CD4-positive, alpha-beta memory T cell (primary cell): Measurements from ENCODE around the gene ATP2C1. TPM values are rescaled to one million over a fixed set of nuclear protein-coding genes. Genes with fewer than 3 reads are reported as not detected.
A peak's percentile ranks its signal among the peaks of the same experiment; 100 is the strongest.

Source experiments
- CTCF ChIA-PET: fragments of 350-600 bp; sonication (Branson Sonifier 250); formaldehyde crosslinking; loops from one replicate; lab custom pipeline; 2021; ENCODE audit warnings: inconsistent platforms; ENCODE audit not compliant: partially characterized antibody; lab: Charles Lee
- POLR2A ChIA-PET: fragments of 350-600 bp; sonication (Branson Sonifier 250); formaldehyde crosslinking; loops from one replicate; lab custom pipeline; 2021; ENCODE audit not compliant: partially characterized antibody; lab: Charles Lee
- DNase-seq, 5 donors: peaks; one replicate each; pipeline versions ENCODE4 v3.0.0 to v3.0.0-alpha.2; 2020 to 2022; ENCODE audit warnings: mixed read lengths in 1 of 5
- H3K27ac ChIP-seq: one replicate; pipeline ENCODE4 v1.7.0; 2013; ENCODE audit warnings: low read depth, low read length
- H3K27me3 ChIP-seq: 2 replicates; pipeline ENCODE4 v1.7.0; 2013; ENCODE audit warnings: mild to moderate bottlenecking, low read length, moderate library complexity; ENCODE audit not compliant: insufficient read depth
- H3K36me3 ChIP-seq: 2 replicates; pipeline ENCODE4 v1.7.0; 2013; ENCODE audit warnings: mild to moderate bottlenecking, low read length, moderate library complexity; ENCODE audit not compliant: insufficient read depth
- H3K4me1 ChIP-seq: 2 replicates; pipeline ENCODE4 v1.7.0; 2013; ENCODE audit warnings: mild to moderate bottlenecking, low read length, moderate library complexity; ENCODE audit not compliant: insufficient read depth
- H3K4me3 ChIP-seq, 2 donors: one replicate each; pipeline ENCODE4 v1.7.0; 2013; ENCODE audit warnings: low read length in 2 of 2, mild to moderate bottlenecking in 1 of 2
- H3K9me3 ChIP-seq, 2 donors: one replicate each; pipeline ENCODE4 v1.7.0; 2013; ENCODE audit warnings: low read length in 2 of 2, control low read depth in 1 of 2; ENCODE audit not compliant: control insufficient read depth in 1 of 2
- H3K27ac Mint-ChIP-seq, 7 donors: one replicate each; pipeline ENCODE4 v1.8.0; 2020 to 2021; ENCODE audit warnings: mixed read lengths in 7 of 7, mild to moderate bottlenecking in 6 of 7, inconsistent platforms in 3 of 7, moderate library complexity in 3 of 7
- H3K27me3 Mint-ChIP-seq, 2 donors: one replicate each; pipeline ENCODE4 v1.8.0; 2020 to 2021; ENCODE audit warnings: mixed read lengths in 2 of 2
- H3K36me3 Mint-ChIP-seq, 2 donors: one replicate each; pipeline ENCODE4 v1.8.0; 2020 to 2021; ENCODE audit warnings: mixed read lengths in 2 of 2, inconsistent platforms in 1 of 2, mild to moderate bottlenecking in 1 of 2
- H3K4me1 Mint-ChIP-seq, 4 donors: one replicate each; pipeline ENCODE4 v1.8.0; 2020 to 2021; ENCODE audit warnings: mixed read lengths in 4 of 4, mild to moderate bottlenecking in 1 of 4
- H3K4me3 Mint-ChIP-seq, 8 donors: one replicate each; pipeline ENCODE4 v1.8.0; 2020 to 2021; ENCODE audit warnings: mixed read lengths in 8 of 8, mild to moderate bottlenecking in 7 of 8, moderate library complexity in 6 of 8, inconsistent platforms in 3 of 8
- H3K9me3 Mint-ChIP-seq, 8 donors: one replicate each; pipeline ENCODE4 v1.8.0; 2020 to 2021; ENCODE audit warnings: mixed read lengths in 8 of 8, mild to moderate bottlenecking in 5 of 8, inconsistent platforms in 3 of 8, moderate library complexity in 1 of 8
- intact Hi-C: fragments of 100-400 bp; cut with micrococcal nuclease; formaldehyde crosslinking; loops from one replicate; pipeline ENCODE4 v1.15.1; 2023
- polyA plus RNA-seq, 2 donors: library from polyadenylated mRNA; unstranded; fragments of 300-500 nt; fragmentation: Illumina TruSeq; gene quantifications; one replicate each; pipeline ENCODE4 v1.2.3, GENCODE V29; 2021
- total RNA-seq, 2 experiments: library from RNA; stranded (reverse); gene quantifications; one replicate each; pipeline ENCODE4 v1.2.3, GENCODE V29; 2021

ATP2C1 gene
- total and polyA plus RNA-seq, 4 experiments from 2014 or later: 12.0 to 57.3 (median 34.5) TPM

DNA sequence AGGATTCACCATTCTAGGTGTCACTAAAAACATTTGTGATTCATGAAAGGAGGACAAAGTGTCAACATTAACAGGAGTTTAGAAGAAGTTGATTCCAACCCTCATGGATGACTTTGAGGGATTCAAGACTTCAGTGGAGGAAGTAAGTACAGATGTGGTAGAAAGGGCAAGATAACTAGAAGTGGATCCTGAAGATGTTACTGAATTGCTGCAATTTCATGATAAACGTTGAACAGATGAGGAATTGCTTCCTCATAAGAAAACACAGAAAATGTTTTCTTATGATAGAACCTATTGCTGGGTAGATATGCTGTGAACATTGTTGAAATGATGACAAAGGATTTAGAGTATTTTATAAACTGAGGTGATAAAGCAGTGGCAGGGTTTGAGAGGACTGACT, 23.5 kb upstream of the ATP2C1 start:
- H3K4me1 ChIP-seq: no peaks in the 10 kb centered on the region
- no peak for DNase-seq
- H3K27me3 Mint-ChIP-seq: peaks cover 0 to 3% of the 10 kb centered on the region in 2 donors
- CTCF ChIA-PET: interaction anchor here (0.9 kb wide), 1 partner anchor 24 kb away, joined by 3 read pairs; the partner anchor contains the start of gene ATP2C1
- no peak overlapping the region for H3K4me3 Mint-ChIP-seq
- intact Hi-C loops: no loop called here
- no peaks in the 10 kb centered on the region for H3K9me3 ChIP-seq
- H3K36me3 ChIP-seq: no peaks in the 10 kb centered on the region
- POLR2A ChIA-PET: interaction anchor here (0.6 kb wide), 1 partner anchor 15 kb away, joined by 4 read pairs; no protein-coding TSS in a partner anchor
- H3K4me3 ChIP-seq: no peak overlapping the region
- H3K4me1 Mint-ChIP-seq: no peaks in the 10 kb centered on the region
- no peaks in the 10 kb centered on the region for H3K27me3 ChIP-seq
- no peak overlapping the region for H3K27ac ChIP-seq
- no peak overlapping the region for H3K27ac Mint-ChIP-seq
- peaks cover 0 to 4% (median 0%) of the 10 kb centered on the region in 8 donors for H3K9me3 Mint-ChIP-seq
- no peaks in the 10 kb centered on the region for H3K36me3 Mint-ChIP-seq

DNA sequence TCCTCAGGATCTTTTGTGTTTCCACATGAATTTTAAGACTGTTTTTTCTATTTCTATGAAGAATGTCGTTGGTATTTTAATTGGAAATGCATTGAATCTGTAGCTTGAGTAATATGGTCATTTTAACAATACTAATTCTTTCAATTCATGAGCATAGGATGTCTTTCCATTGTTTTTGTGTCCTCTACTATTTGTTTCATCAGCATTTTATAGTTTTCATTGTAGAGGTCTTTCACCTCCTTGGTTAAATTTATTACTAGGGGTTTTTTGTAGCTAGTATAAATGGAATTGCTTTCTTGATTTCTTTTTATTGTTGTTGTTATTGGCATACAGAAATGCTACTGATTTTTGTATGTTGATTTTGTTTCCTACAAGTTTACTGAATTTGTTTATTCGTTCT, 17.3 kb upstream of the ATP2C1 start:
- H3K27me3 Mint-ChIP-seq: peaks cover 1 to 5% of the 10 kb centered on the region in 2 donors
- DNase-seq: no peak
- no peak overlapping the region for H3K4me3 Mint-ChIP-seq
- Histone ChIP-seq H3K27me3 (no peaks in the 10 kb centered on the region), H3K27ac (no peak overlapping the region), H3K9me3 (peaks cover 0 to 5% of the 10 kb centered on the region in 2 donors), H3K4me3 (no peak overlapping the region), H3K4me1 (no peaks in the 10 kb centered on the region), H3K36me3 (no peaks in the 10 kb centered on the region)
- H3K36me3 Mint-ChIP-seq: peaks cover 7 to 10% of the 10 kb centered on the region in 2 donors
- ChIA-PET CTCF (no interaction called here), POLR2A (no interaction called here)
- no peaks in the 10 kb centered on the region for H3K4me1 Mint-ChIP-seq
- H3K9me3 Mint-ChIP-seq: peaks cover 2 to 45% (median 32%) of the 10 kb centered on the region in 8 donors
- intact Hi-C loops: no loop called here
- H3K27ac Mint-ChIP-seq: no peak overlapping the region

DNA sequence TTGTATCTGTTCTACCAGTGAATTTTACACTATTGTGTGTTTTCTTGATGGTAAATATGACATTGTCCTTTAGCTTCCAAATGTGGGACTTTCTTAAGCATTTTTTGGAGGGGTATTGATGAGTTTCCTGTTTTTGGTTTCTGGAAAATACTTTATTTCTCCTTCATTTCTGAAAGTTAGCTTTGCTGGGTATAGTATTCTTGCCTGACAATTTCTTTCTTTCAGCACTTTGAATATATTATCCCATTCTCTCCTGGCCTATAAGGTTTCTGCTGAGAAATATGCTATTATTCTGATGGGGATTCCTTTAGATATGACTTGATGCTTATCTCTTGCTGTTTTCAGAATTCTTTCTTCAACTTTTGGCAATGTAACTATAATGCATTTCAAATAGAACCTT, 15.4 kb upstream of the ATP2C1 start:
- Mint-ChIP-seq H3K4me1 (no peaks in the 10 kb centered on the region), H3K27ac (no peak overlapping the region), H3K4me3 (peak overlapping the region in 1 of 8 donors; percentile 36), H3K9me3 (peaks cover 2 to 52% (median 38%) of the 10 kb centered on the region in 8 donors), H3K27me3 (peaks cover 3 to 5% of the 10 kb centered on the region in 2 donors), H3K36me3 (peaks cover 7 to 10% of the 10 kb centered on the region in 2 donors)
- no peak for DNase-seq
- Histone ChIP-seq H3K4me3 (no peak overlapping the region), H3K27ac (no peak overlapping the region), H3K4me1 (no peaks in the 10 kb centered on the region), H3K9me3 (peaks cover 0 to 5% of the 10 kb centered on the region in 2 donors), H3K27me3 (no peaks in the 10 kb centered on the region), H3K36me3 (no peaks in the 10 kb centered on the region)
- intact Hi-C loops: no loop called here
- ChIA-PET CTCF (no interaction called here), POLR2A (no interaction called here)

DNA sequence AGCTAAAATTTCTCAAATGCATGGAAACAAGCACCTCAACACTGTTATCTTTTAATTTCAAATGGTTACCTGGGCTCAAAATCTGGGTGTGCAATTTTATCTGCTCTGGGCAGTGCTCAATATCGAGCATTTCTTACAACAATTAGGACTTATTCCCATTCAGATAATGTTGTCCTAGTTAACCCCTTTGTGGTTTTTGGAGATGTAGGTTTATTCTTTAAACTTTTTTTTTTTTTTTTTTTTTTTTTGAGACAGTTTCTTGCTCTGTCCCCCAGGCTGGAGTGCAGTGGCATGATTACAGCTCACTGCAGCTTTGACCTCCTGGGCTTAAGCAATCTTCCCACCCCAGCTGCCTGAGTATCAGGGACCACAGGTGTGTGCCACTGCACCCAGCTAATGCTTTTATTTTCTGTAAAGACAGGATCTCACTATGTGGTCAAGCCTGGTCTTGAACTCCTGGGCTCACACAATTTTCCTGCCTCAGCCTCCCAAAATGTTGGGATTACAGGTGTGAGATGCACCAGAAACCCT, 4.4 kb upstream of the ATP2C1 start:
- H3K27me3 Mint-ChIP-seq: peaks cover 3 to 6% of the 10 kb centered on the region in 2 donors
- DNase-seq: no peak
- H3K27me3 ChIP-seq: no peaks in the 10 kb centered on the region
- peaks cover 5% of the 10 kb centered on the region for H3K4me1 ChIP-seq
- intact Hi-C loops: no loop called here
- CTCF ChIA-PET: interaction anchor here (0.7 to 3.7 kb wide), 2 partner anchors 39 to 130 kb away, joined by 4 to 13 read pairs; no protein-coding TSS in a partner anchor
- peaks cover 0 to 6% of the 10 kb centered on the region in 2 donors for H3K36me3 Mint-ChIP-seq
- peaks cover 1 to 14% (median 5%) of the 10 kb centered on the region in 8 donors for H3K9me3 Mint-ChIP-seq
- peaks cover 2 to 13% (median 4%) of the 10 kb centered on the region in 4 donors for H3K4me1 Mint-ChIP-seq
- no peak overlapping the region for H3K4me3 Mint-ChIP-seq
- POLR2A ChIA-PET: no interaction called here
- no peaks in the 10 kb centered on the region for H3K9me3 ChIP-seq
- H3K4me3 ChIP-seq: no peak overlapping the region
- H3K36me3 ChIP-seq: no peaks in the 10 kb centered on the region
- no peak overlapping the region for H3K27ac Mint-ChIP-seq
- no peak overlapping the region for H3K27ac ChIP-seq

DNA sequence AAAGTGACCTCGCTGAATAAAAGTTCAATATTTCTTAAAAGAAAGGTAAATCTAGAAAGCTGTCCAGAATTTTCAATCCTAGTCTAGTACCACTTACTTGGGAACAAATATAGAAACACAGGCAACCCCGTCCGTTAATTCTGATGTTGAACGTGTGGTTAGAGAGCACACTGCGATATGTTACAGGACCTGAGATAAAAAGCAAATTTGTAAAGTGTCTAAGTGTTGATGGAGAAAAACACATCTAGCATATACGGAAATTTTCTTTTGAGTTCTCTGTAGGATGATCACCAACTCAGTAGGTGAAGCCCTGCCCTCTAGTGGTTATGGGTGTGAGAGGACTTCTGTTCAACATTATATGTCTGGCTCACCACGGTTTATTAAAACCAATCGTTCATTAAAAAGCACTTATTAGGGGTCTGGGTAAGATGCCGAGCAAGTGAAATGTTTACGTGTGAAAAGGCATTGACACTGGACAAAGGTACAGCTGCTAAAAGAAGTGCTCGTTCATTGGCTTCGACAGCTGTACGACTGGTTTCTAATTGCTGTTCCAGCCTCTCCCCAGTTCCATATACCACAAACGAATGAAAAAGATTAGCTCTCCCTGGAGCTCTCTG, 1.0 kb upstream of the ATP2C1 start:
- Histone ChIP-seq H3K9me3 (no peaks in the 10 kb centered on the region), H3K27ac (peak overlapping the region; percentile 99), H3K4me1 (peaks cover 29% of the 10 kb centered on the region), H3K27me3 (no peaks in the 10 kb centered on the region), H3K4me3 (peak overlapping the region; percentile 79 to 99), H3K36me3 (no peaks in the 10 kb centered on the region)
- Mint-ChIP-seq H3K4me3 (peak overlapping the region; percentile 95 to 99 (median 98)), H3K9me3 (peaks cover 0 to 1% (median 0%) of the 10 kb centered on the region in 8 donors), H3K27ac (peak overlapping the region; percentile 99 to 100 (median 100)), H3K27me3 (peaks cover 0 to 1% of the 10 kb centered on the region in 2 donors), H3K36me3 (peaks cover 0 to 10% of the 10 kb centered on the region in 2 donors), H3K4me1 (peaks cover 27 to 47% (median 32%) of the 10 kb centered on the region in 4 donors)
- ChIA-PET CTCF (interaction anchor here (0.9 to 5.6 kb wide), 22 partner anchors 21 to 611 kb away, joined by 3 to 65 read pairs (median 4); partner anchors contain the start of genes ASTE1, NEK11, NUDT16 and PIK3R4), POLR2A (interaction anchor here (1.0 to 3.0 kb wide), 10 partner anchors 13 to 1525 kb away, joined by 3 to 40 read pairs (median 4); partner anchors contain the start of genes ASTE1, DNAJC13, NEK11 and PIK3R4)
- peak; percentile 75 to 80 (median 76) for DNase-seq
- intact Hi-C loops: loop anchor here (1.0 to 5.0 kb wide), 10 partner anchors 13 to 1829 kb away; partner anchors contain the start of genes ASTE1, DNAJC13, IFT122 and NEK11

GRCh38 chr3:130894130-130894985, 474 bp downstream of the ATP2C1 start:
- ChIA-PET POLR2A (interaction anchor here (0.6 to 3.0 kb wide), 15 partner anchors 14 to 1579 kb away, joined by 3 to 40 read pairs (median 4); partner anchors contain the start of genes ASTE1, DNAJC13, NEK11 and PIK3R4), CTCF (interaction anchor here (0.7 to 5.6 kb wide), 17 partner anchors 11 to 487 kb away, joined by 3 to 65 read pairs (median 4); partner anchors contain the start of genes ASTE1, NEK11, NUDT16 and PIK3R4)
- Histone ChIP-seq H3K4me3 (peak overlapping the region; percentile 79 to 99), H3K4me1 (peaks cover 41% of the 10 kb centered on the region), H3K9me3 (no peaks in the 10 kb centered on the region), H3K27me3 (no peaks in the 10 kb centered on the region), H3K27ac (peak overlapping the region; percentile 99), H3K36me3 (no peaks in the 10 kb centered on the region)
- intact Hi-C loops: loop anchor here (5.0 kb wide), 4 partner anchors 488 to 1828 kb away; partner anchors contain the start of genes DNAJC13, IFT122, NPHP3 and NUDT16
- Mint-ChIP-seq H3K27me3 (no peaks in the 10 kb centered on the region), H3K4me1 (peaks cover 27 to 62% (median 34%) of the 10 kb centered on the region in 4 donors), H3K27ac (peak overlapping the region; percentile 59 to 99 (median 88)), H3K4me3 (peak overlapping the region; percentile 93 to 99 (median 97)), H3K36me3 (peaks cover 0 to 10% of the 10 kb centered on the region in 2 donors), H3K9me3 (peaks cover 0 to 1% (median 0%) of the 10 kb centered on the region in 8 donors)
- peak in 4 of 5 donors; percentile 48 to 72 (median 51) for DNase-seq
